ENCODE data around the gene WDR87. TPM values are rescaled to one million over a fixed set of nuclear protein-coding genes. Genes with fewer than 3 reads are reported as not detected.

WDR87 gene
- total and polyA plus RNA-seq, 10 of the 15 experiments (the other 5 are each of a cell fraction or from before 2014, with no cell fraction given), result not detected

DNA sequence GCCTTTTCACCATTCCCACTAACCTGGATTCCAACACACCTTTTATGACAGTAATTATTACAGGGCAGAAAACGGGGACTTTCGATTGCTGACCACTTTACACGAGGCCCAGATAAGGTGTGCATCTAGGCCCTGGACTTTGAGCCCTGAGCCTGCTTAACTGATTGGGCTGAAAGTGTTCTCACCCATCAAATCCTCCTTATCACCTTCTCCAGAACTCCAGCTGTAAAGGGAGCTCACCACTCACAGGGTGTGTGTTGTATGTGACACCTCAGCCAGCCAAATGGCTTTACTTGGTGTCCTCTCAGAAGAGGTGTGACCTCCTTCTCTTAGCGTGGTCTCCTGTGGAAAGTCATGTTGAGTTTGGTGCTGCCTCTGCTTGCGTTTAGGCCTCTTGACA is 37.1 kb upstream of the WDR87 start:
- DNase-seq (ENCODE audit: low read depth, low spot score) (no peak), ATAC-seq (no peak), FAIRE-seq (no peak)
- Histone ChIP-seq H3K27ac (ENCODE audit: control insufficient read depth, insufficient read depth) (no peak overlapping the region), H2AFZ (ENCODE audit: control insufficient read depth, low read depth, low read length) (no peak overlapping the region), H3K4me3 (no peak overlapping the region), H3K36me3 (ENCODE audit: control insufficient read depth in 2 of 2, insufficient read depth in 2 of 2, low read length in 1 of 2) (peaks cover 5 to 21% of the 10 kb centered on the region in 2 experiments; a peak in 3 of 4 replicates), H3K79me2 (ENCODE audit: control insufficient read depth, insufficient read depth, low read length) (peaks cover 53% of the 10 kb centered on the region), H3K4me1 (ENCODE audit: control insufficient read depth, insufficient read depth, low read length) (no peaks in the 10 kb centered on the region), H3K4me2 (ENCODE audit: control insufficient read depth, insufficient read depth) (no peak overlapping the region), H3K9ac (ENCODE audit: control insufficient read depth, insufficient read depth, low read length) (no peak overlapping the region), H4K20me1 (ENCODE audit: control insufficient read depth, insufficient read depth) (no peaks in the 10 kb centered on the region; the same call in 1 of the 2 replicates), H3K9me3 (replicated peaks; ENCODE audit: control insufficient read depth, insufficient read depth, low read length) (no peaks in the 10 kb centered on the region), H3K27me3 (replicated peaks in 1 of 2; ENCODE audit: control insufficient read depth in 2 of 2, insufficient read depth in 2 of 2, low read length in 1 of 2) (no peaks in the 10 kb centered on the region)
- in situ Hi-C loops (cut with MboI), result no loop called here
- no TSS peak for BruUV-seq (replicated peaks)
- ChIA-PET CTCF (interaction anchor here (0.7 kb wide), 1 partner anchor 47 kb away, joined by 3 read pairs; no protein-coding TSS in a partner anchor), POLR2A (interaction anchor here (0.7 to 1.4 kb wide), 3 partner anchors 10 to 1828 kb away, joined by 3 to 6 read pairs (median 4); no protein-coding TSS in a partner anchor), SMC1A (ENCODE audit: uncharacterized antibody, unreplicated experiment) (interaction anchor here (2.8 kb wide), 1 partner anchor 11 kb away, joined by 16 read pairs; no protein-coding TSS in a partner anchor), RAD21 (ENCODE audit: unreplicated experiment) (no interaction called here)
- WGBS (ENCODE audit: insufficient coverage, insufficient replicate concordance, low lambda C conversion rate, missing lambda C conversion rate), result 99% methylated on average over 5 of the region's 5 CpGs
- intact Hi-C loops (cut with micrococcal nuclease; ENCODE audit: unreplicated experiment), result no loop called here
- no peak for TF ChIP-seq ATF2 (IDR thresholded peaks at IDR 0.05; ENCODE audit: low read length)
- no peak for TF ChIP-seq PAX8 (IDR thresholded peaks at IDR 0.05)
- TF ChIP-seq YBX1 (IDR thresholded peaks at IDR 0.05), result no peak
- TF ChIP-seq EZH2 (IDR thresholded peaks at IDR 0.05; ENCODE audit: borderline replicate concordance, control insufficient read depth, low read depth, low read length), result no peak
- no peak for TF ChIP-seq ESRRA (IDR thresholded peaks at IDR 0.05; ENCODE audit: low read length)
- TF ChIP-seq BHLHE40 (IDR thresholded peaks at IDR 0.05; ENCODE audit: borderline replicate concordance in 1 of 2, low read depth in 2 of 2, low read length in 1 of 2), result no peak
- no peak for TF ChIP-seq ASH2L (IDR thresholded peaks at IDR 0.05; ENCODE audit: borderline replicate concordance, low read depth)
- no peak for TF ChIP-seq ZNF592 (IDR thresholded peaks at IDR 0.05)
- no peak for TF ChIP-seq RAD51 (IDR thresholded peaks at IDR 0.05)
- no peak for TF ChIP-seq ZNF217 (IDR thresholded peaks at IDR 0.05)
- no peak for TF ChIP-seq ZBTB33 (IDR thresholded peaks at IDR 0.05)
- no peak for TF ChIP-seq BMI1 (IDR thresholded peaks at IDR 0.05; ENCODE audit: borderline replicate concordance)
- no peak for TF ChIP-seq TCF12 (IDR thresholded peaks at IDR 0.05; ENCODE audit: low read depth, low read length)
- TF ChIP-seq, protein P1, sequence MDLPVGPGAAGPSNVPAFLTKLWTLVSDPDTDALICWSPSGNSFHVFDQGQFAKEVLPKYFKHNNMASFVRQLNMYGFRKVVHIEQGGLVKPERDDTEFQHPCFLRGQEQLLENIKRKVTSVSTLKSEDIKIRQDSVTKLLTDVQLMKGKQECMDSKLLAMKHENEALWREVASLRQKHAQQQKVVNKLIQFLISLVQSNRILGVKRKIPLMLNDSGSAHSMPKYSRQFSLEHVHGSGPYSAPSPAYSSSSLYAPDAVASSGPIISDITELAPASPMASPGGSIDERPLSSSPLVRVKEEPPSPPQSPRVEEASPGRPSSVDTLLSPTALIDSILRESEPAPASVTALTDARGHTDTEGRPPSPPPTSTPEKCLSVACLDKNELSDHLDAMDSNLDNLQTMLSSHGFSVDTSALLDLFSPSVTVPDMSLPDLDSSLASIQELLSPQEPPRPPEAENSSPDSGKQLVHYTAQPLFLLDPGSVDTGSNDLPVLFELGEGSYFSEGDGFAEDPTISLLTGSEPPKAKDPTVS (IDR thresholded peaks at IDR 0.05; ENCODE audit: low read depth, low read length), result no peak
- no peak for TF ChIP-seq PML (IDR thresholded peaks at IDR 0.05; ENCODE audit: low read length)
